DOHH2 (cell line): ENCODE measurements around the gene HS6ST1.

ENCODE experiments used
- CTCF ChIP-seq: fragments of 200-600 bp; sonication (generic); IDR thresholded peaks from one replicate; pipeline ENCODE4 v1.5.1; 2014; ENCODE audit warnings: antibody characterized with exemption, mild to moderate bottlenecking, low read depth, low read length; ENCODE audit not compliant: poor library complexity, severe bottlenecking
- EZH2phosphoT487 ChIP-seq: fragments of 200-600 bp; sonication (generic); IDR thresholded peaks from 2 replicates; pipeline ENCODE4 v1.6.1; 2017; ENCODE audit warnings: borderline replicate concordance, mild to moderate bottlenecking, antibody characterized with exemption, low read length, moderate library complexity, mixed read lengths

- TF ChIP-seq CTCF = no peak
- no peak for TF ChIP-seq EZH2phosphoT487
Measured at GRCh38 chr2:128228894-128229293, 89.8 kb downstream of the HS6ST1 start.
